GM18909 (cell line): ENCODE measurements around the gene KIRREL3.

ENCODE experiments used
- ATAC-seq: cut with Tn5 transposase; IDR thresholded peaks from one replicate; pipeline ENCODE4 v1.9.1; 2021; ENCODE audit warnings: mild to moderate bottlenecking; ENCODE audit not compliant: unreplicated experiment, poor library complexity

KIRREL3 gene

GRCh38 chr11:126920833-126921232 lies 79.7 kb downstream of the KIRREL3 start:
- no peak for ATAC-seq

- peak; percentile 44 for ATAC-seq
Observed at GRCh38 chr11:126919147-126919823, 81.3 kb downstream of the KIRREL3 start.

GRCh38 chr11:126918556-126918955 lies 82.0 kb downstream of the KIRREL3 start:
- ATAC-seq: no peak

- peak; percentile 96 for ATAC-seq
Observed at GRCh38 chr11:126917531-126918204, 82.9 kb downstream of the KIRREL3 start.

GRCh38 chr11:126915430-126915829 lies 85.1 kb downstream of the KIRREL3 start:
- no peak for ATAC-seq

- no peak for ATAC-seq
Observed at GRCh38 chr11:126914941-126915340, 85.6 kb downstream of the KIRREL3 start.

- no peak for ATAC-seq
Observed at GRCh38 chr11:126914166-126914565, 86.4 kb downstream of the KIRREL3 start.

GRCh38 chr11:126904520-126904919 lies 96.0 kb downstream of the KIRREL3 start:
- ATAC-seq: no peak

GRCh38 chr11:126901783-126902182 lies 98.8 kb downstream of the KIRREL3 start:
- ATAC-seq: no peak

GRCh38 chr11:126899961-126900748 lies 100.4 kb downstream of the KIRREL3 start:
- ATAC-seq: no peak

- no peak for ATAC-seq
Observed at GRCh38 chr11:126898802-126899201, 101.8 kb downstream of the KIRREL3 start.

- no peak for ATAC-seq
Observed at GRCh38 chr11:126897430-126897829, 103.1 kb downstream of the KIRREL3 start.

GRCh38 chr11:126896025-126896424 lies 104.5 kb downstream of the KIRREL3 start:
- no peak for ATAC-seq

- ATAC-seq: no peak
Observed at GRCh38 chr11:126893796-126894195, 106.8 kb downstream of the KIRREL3 start.

- ATAC-seq: no peak
Observed at GRCh38 chr11:126892756-126893155, 107.8 kb downstream of the KIRREL3 start.

- no peak for ATAC-seq
Observed at GRCh38 chr11:126891556-126892217, 108.9 kb downstream of the KIRREL3 start.

GRCh38 chr11:126890561-126890960 lies 110.0 kb downstream of the KIRREL3 start:
- ATAC-seq: no peak

GRCh38 chr11:126888115-126888712 lies 112.4 kb downstream of the KIRREL3 start:
- ATAC-seq: no peak

- ATAC-seq: no peak
Observed at GRCh38 chr11:126886636-126887035, 113.9 kb downstream of the KIRREL3 start.

- no peak for ATAC-seq
Observed at GRCh38 chr11:126886085-126886484, 114.5 kb downstream of the KIRREL3 start.
